T-cell (primary cell): ENCODE measurements around the gene PKM. TPM values are rescaled to one million over a fixed set of nuclear protein-coding genes. Genes with fewer than 3 reads are reported as not detected.
A peak's percentile ranks its signal among the peaks of the same experiment; 100 is the strongest.

ENCODE experiments used
- ATAC-seq, 4 experiments: fragments of 200-7000 bp in 3 of 4; fragments of 150-1000 bp in 1 of 4; cut with Tn5 transposase; replicated peaks in 1 of 4; 1 replicate in 3 of 4; 2 replicates in 1 of 4; pipeline ENCODE4 v1.10.0; 2021; ENCODE audit warnings: moderate library complexity in 3 of 4, mild to moderate bottlenecking in 2 of 4, moderate number of reproducible peaks in 1 of 4
- CTCF ChIA-PET, 2 donors: fragments of 300-600 bp; sonication (Branson Sonifier 250); formaldehyde crosslinking; loops; one replicate each; lab custom pipeline; 2022; ENCODE audit warnings: antibody characterized with exemption in 2 of 2; lab: Charles Lee
- POLR2A ChIA-PET, 2 donors: fragments of 300-600 bp; sonication (Branson Sonifier 250); formaldehyde crosslinking; loops; one replicate each; lab custom pipeline; 2022; ENCODE audit warnings: antibody characterized with exemption in 2 of 2; lab: Charles Lee
- DNase-seq, 35 experiments: peaks; one replicate each; pipeline versions ENCODE4 v3.0.0 to v3.0.0-alpha.2; 2013 to 2023
- H3K27ac ChIP-seq: one replicate; pipeline ENCODE4 v1.5.1; 2013; ENCODE audit warnings: low read length
- H3K27me3 ChIP-seq, 2 experiments: replicated peaks in 1 of 2; 1 replicate in 1 of 2; 2 replicates in 1 of 2; pipeline versions ENCODE4 v1.6.1 to v1.7.0; 2013; ENCODE audit warnings: low read length in 1 of 2, mixed read lengths in 1 of 2; ENCODE audit not compliant: control insufficient read depth in 2 of 2, insufficient read depth in 2 of 2; ENCODE audit errors: extremely low read depth in 1 of 2
- H3K36me3 ChIP-seq, 2 donors: 1 replicate in 1 of 2; 2 replicates in 1 of 2; pipeline versions ENCODE4 v1.6.1 to v1.7.0; 2013; ENCODE audit warnings: low read length in 1 of 2; ENCODE audit not compliant: control insufficient read depth in 2 of 2, insufficient read depth in 1 of 2; ENCODE audit errors: extremely low read depth in 1 of 2
- H3K4me1 ChIP-seq, 2 experiments: 1 replicate in 1 of 2; 2 replicates in 1 of 2; pipeline versions ENCODE4 v1.6.1 to v1.7.0; 2013; ENCODE audit warnings: low read length in 2 of 2, mixed read lengths in 1 of 2; ENCODE audit not compliant: insufficient read depth in 2 of 2, control insufficient read depth in 1 of 2; ENCODE audit errors: extremely low read depth in 1 of 2
- H3K4me3 ChIP-seq, 2 donors: 1 replicate in 1 of 2; 2 replicates in 1 of 2; pipeline versions ENCODE4 v1.5.1 to v1.7.0; 2013; ENCODE audit warnings: mild to moderate bottlenecking in 2 of 2, low read length in 1 of 2, moderate library complexity in 1 of 2; ENCODE audit not compliant: control insufficient read depth in 1 of 2; ENCODE audit errors: extremely low read depth in 1 of 2
- H3K9me3 ChIP-seq: 2 replicates; pipeline ENCODE4 v1.7.0; 2013
- H3K27ac Mint-ChIP-seq, 2 donors: one replicate each; pipeline ENCODE4 v1.8.0; 2020 to 2021; ENCODE audit warnings: mild to moderate bottlenecking in 2 of 2, mixed read lengths in 2 of 2
- H3K27me3 Mint-ChIP-seq, 2 donors: one replicate each; pipeline ENCODE4 v1.8.0; 2021 to 2022; ENCODE audit warnings: mixed read lengths in 2 of 2
- H3K36me3 Mint-ChIP-seq: one replicate; pipeline ENCODE4 v1.8.0; 2021; ENCODE audit warnings: mixed read lengths
- H3K4me1 Mint-ChIP-seq, 3 donors: one replicate each; pipeline ENCODE4 v1.8.0; 2020 to 2022; ENCODE audit warnings: mixed read lengths in 3 of 3, mild to moderate bottlenecking in 1 of 3
- H3K4me3 Mint-ChIP-seq, 3 donors: one replicate each; pipeline ENCODE4 v1.8.0; 2020 to 2022; ENCODE audit warnings: mild to moderate bottlenecking in 3 of 3, mixed read lengths in 3 of 3, moderate library complexity in 3 of 3
- H3K9me3 Mint-ChIP-seq, 3 donors: one replicate each; pipeline ENCODE4 v1.8.0; 2020 to 2022; ENCODE audit warnings: mixed read lengths in 3 of 3
- WGBS: methylation state at CpG from one replicate; pipeline ENCODE4 v1.1.5; 2013; ENCODE audit warnings: missing lambda C conversion rate; ENCODE audit not compliant: insufficient coverage; 5-methylcytosine and 5-hydroxymethylcytosine counted together
- total RNA-seq, 35 experiments: library from RNA in 6 of 35; stranded (reverse) in 6 of 35; fragments of 120-200 nt in 1 of 35; gene quantifications; one replicate each; pipeline versions ENCODE4 v1.2.1 to v1.2.4 and lab custom pipeline; 2013 to 2026

Gene PKM
- total RNA-seq, 5 donors from 2014 or later (not counting 1 experiment from before 2014, with no cell fraction given) = 293 to 412 (median 370) TPM

DNA sequence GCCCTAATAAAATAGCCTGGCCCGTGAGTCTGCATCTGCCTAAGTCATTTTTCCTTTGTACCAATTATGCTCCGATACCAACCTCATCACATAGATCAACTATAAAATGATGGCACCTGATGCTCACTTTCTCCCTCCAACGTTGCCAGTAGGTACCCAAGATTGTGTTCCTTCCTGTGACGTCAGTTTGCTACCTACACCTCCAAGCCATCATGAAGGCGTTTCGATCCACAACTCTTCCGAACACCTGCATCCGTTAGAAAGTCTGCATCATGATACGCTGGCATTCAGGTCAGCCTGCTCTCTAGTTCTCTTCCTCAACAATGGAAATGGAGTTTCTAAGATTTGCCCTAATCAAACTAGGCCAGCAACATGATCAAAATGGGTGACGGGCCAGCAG lies 7.7 kb downstream of the PKM start:
- WGBS = 87% methylated on average over 9 of the region's 10 CpGs
- H3K4me1 ChIP-seq = peaks cover 15 to 58% of the 10 kb centered on the region in 2 experiments
- CTCF ChIA-PET = interaction anchor here in 1 of 2 donors (0.6 to 0.7 kb wide), 2 partner anchors 46 to 268 kb away, joined by 3 to 5 read pairs; no protein-coding TSS in a partner anchor
- no peaks in the 10 kb centered on the region for H3K9me3 ChIP-seq
- Mint-ChIP-seq H3K4me1 (peaks cover 67 to 81% (median 81%) of the 10 kb centered on the region in 3 donors), H3K9me3 (no peaks in the 10 kb centered on the region), H3K4me3 (no peak overlapping the region), H3K36me3 (peaks cover 40% of the 10 kb centered on the region), H3K27ac (peak overlapping the region; percentile 20 to 30), H3K27me3 (no peaks in the 10 kb centered on the region)
- peaks cover 11 to 46% of the 10 kb centered on the region in 2 donors for H3K36me3 ChIP-seq
- POLR2A ChIA-PET = interaction anchor here in 1 of 2 donors (0.6 kb wide), 1 partner anchor 267 kb away, joined by 5 read pairs; no protein-coding TSS in a partner anchor
- H3K27me3 ChIP-seq = no peaks in the 10 kb centered on the region
- no peak overlapping the region for H3K4me3 ChIP-seq
- ATAC-seq = no peak
- no peak for DNase-seq
- no peak overlapping the region for H3K27ac ChIP-seq

DNA sequence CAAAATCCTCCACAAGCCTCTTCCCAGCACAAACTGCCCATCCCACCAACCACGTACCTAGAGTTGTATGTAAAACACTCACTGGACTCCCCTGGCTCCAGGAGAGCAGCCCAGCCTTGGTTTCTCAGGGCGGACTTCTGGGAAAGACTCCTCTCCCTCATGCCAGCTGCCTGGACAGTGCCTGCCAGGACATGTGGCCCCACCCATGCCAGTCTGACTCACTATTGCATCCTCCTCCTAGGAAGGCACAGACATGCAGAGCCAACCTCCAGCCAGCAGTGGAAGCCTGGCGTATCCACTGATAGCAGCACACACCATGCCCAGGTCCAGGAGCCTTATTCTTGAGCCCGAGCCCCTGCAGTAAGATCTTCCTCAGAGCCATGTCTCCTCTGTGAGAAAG lies 8.6 kb downstream of the PKM start:
- no peak for ATAC-seq
- ChIA-PET CTCF (interaction anchor here (0.6 to 0.7 kb wide), 2 partner anchors 52 to 139 kb away, joined by 3 read pairs; no protein-coding TSS in a partner anchor), POLR2A (no interaction called here)
- DNase-seq = no peak
- Histone ChIP-seq H3K4me1 (peaks cover 10 to 49% of the 10 kb centered on the region in 2 experiments), H3K27ac (no peak overlapping the region), H3K27me3 (no peaks in the 10 kb centered on the region), H3K4me3 (no peak overlapping the region), H3K36me3 (peaks cover 14 to 51% of the 10 kb centered on the region in 2 donors), H3K9me3 (no peaks in the 10 kb centered on the region)
- Mint-ChIP-seq H3K9me3 (no peaks in the 10 kb centered on the region), H3K4me1 (peaks cover 58 to 73% (median 73%) of the 10 kb centered on the region in 3 donors), H3K27ac (peak overlapping the region; percentile 44 to 66), H3K4me3 (peak overlapping the region in 1 of 3 donors; percentile 29), H3K36me3 (peaks cover 47% of the 10 kb centered on the region), H3K27me3 (no peaks in the 10 kb centered on the region)
- 81% methylated on average over 2 of the region's 4 CpGs for WGBS

DNA sequence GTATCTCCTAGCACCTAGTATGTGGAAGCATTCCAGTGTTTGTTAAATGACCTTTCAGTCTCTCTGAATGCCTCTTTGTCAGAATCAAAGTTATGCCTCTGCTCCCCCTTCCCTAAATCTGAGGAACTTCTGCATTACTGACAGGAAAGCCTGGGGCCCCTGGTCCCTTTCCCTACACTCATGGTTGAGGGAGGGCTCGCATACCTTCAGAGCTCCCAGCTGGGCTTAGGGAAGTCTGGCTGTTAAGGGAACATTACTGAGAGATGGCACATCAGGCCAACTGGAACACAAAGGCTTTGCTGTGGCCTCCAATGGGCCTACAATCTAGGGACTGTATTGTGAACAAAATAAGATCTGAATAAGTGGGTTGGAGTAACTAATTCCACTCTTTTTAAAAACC lies 10.3 kb downstream of the PKM start:
- DNase-seq (no peak), ATAC-seq (no peak)
- Mint-ChIP-seq H3K4me1 (peaks cover 43 to 60% (median 57%) of the 10 kb centered on the region in 3 donors), H3K27ac (peak overlapping the region; percentile 23 to 64), H3K4me3 (no peak overlapping the region), H3K27me3 (no peaks in the 10 kb centered on the region), H3K9me3 (no peaks in the 10 kb centered on the region), H3K36me3 (peaks cover 54% of the 10 kb centered on the region)
- Histone ChIP-seq H3K36me3 (peaks cover 20 to 65% of the 10 kb centered on the region in 2 donors), H3K4me3 (no peak overlapping the region), H3K27me3 (no peaks in the 10 kb centered on the region), H3K27ac (no peak overlapping the region), H3K4me1 (peaks cover 2 to 32% of the 10 kb centered on the region in 2 experiments), H3K9me3 (no peaks in the 10 kb centered on the region)
- ChIA-PET CTCF (interaction anchor here in 1 of 2 donors (1.1 kb wide), 1 partner anchor 9 kb away, joined by 3 read pairs; no protein-coding TSS in a partner anchor), POLR2A (no interaction called here)
- no CpG with 5 or more reads among the region's 1 CpG for WGBS

DNA sequence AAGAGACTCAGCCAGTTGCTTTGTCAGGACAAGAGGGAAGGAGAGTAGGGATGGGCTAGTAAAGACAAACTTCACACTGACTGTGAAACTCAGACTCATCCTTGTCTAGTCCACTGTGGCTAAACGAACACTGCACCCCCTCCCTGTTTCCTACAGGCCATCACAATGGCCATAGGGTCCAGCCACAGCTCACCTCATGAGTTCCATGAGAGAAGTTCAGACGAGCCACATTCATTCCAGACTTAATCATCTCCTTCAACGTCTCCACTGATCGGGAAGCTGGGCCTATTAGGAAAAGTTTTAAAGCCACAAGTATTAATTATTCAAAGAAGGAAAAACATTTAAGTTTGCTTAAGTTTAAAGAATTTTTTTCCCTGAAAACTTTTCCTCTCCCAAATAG lies 13.8 kb downstream of the PKM start:
- no peaks in the 10 kb centered on the region for H3K9me3 Mint-ChIP-seq
- no peak overlapping the region for H3K4me3 Mint-ChIP-seq
- CTCF ChIA-PET = no interaction called here
- WGBS = 80% methylated on average over 1 of the region's 4 CpGs
- ATAC-seq (no peak), DNase-seq (no peak)
- peaks cover 42% of the 10 kb centered on the region for H3K36me3 Mint-ChIP-seq
- H3K27me3 ChIP-seq = no peaks in the 10 kb centered on the region
- H3K4me3 ChIP-seq = no peak overlapping the region
- H3K4me1 ChIP-seq = peaks cover 0 to 9% of the 10 kb centered on the region in 2 experiments
- no peak overlapping the region for H3K27ac Mint-ChIP-seq
- H3K9me3 ChIP-seq = no peaks in the 10 kb centered on the region
- no peaks in the 10 kb centered on the region for H3K27me3 Mint-ChIP-seq
- H3K36me3 ChIP-seq = peaks cover 17 to 83% of the 10 kb centered on the region in 2 donors
- POLR2A ChIA-PET = no interaction called here
- H3K27ac ChIP-seq = no peak overlapping the region
- H3K4me1 Mint-ChIP-seq = peaks cover 18 to 34% (median 29%) of the 10 kb centered on the region in 3 donors

DNA sequence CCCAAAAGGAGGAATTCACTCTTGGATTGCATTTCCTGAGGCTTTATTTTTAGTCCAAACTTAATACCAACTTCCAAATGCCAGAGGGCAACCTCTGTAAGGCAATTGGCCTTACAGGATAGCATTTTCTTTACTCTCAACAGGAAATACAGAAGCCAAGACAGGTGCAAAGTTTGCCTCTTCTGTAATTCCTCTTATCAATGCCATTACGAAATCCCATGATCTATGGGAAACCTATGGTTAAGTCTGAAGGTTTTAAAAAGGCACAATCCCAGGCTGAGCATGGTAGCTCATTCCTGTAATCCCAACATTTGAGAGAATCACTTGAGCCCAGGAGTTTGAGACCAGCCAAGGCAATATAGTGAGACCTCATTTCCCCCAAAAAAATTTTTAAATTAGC lies 14.9 kb downstream of the PKM start:
- Mint-ChIP-seq H3K36me3 (peaks cover 41% of the 10 kb centered on the region), H3K27me3 (no peaks in the 10 kb centered on the region), H3K9me3 (no peaks in the 10 kb centered on the region), H3K4me1 (peaks cover 7 to 25% (median 19%) of the 10 kb centered on the region in 3 donors), H3K4me3 (no peak overlapping the region), H3K27ac (no peak overlapping the region)
- Histone ChIP-seq H3K27me3 (no peaks in the 10 kb centered on the region), H3K4me1 (peaks cover 0 to 6% of the 10 kb centered on the region in 2 experiments), H3K4me3 (no peak overlapping the region), H3K27ac (no peak overlapping the region), H3K9me3 (no peaks in the 10 kb centered on the region), H3K36me3 (peaks cover 26 to 85% of the 10 kb centered on the region in 2 donors)
- ATAC-seq (no peak), DNase-seq (no peak)
- CTCF ChIA-PET = interaction anchor here in 1 of 2 donors (0.6 kb wide), 1 partner anchor 31 kb away, joined by 3 read pairs; no protein-coding TSS in a partner anchor
- no CpG with 5 or more reads among the region's 1 CpG for WGBS
- POLR2A ChIA-PET = no interaction called here

DNA sequence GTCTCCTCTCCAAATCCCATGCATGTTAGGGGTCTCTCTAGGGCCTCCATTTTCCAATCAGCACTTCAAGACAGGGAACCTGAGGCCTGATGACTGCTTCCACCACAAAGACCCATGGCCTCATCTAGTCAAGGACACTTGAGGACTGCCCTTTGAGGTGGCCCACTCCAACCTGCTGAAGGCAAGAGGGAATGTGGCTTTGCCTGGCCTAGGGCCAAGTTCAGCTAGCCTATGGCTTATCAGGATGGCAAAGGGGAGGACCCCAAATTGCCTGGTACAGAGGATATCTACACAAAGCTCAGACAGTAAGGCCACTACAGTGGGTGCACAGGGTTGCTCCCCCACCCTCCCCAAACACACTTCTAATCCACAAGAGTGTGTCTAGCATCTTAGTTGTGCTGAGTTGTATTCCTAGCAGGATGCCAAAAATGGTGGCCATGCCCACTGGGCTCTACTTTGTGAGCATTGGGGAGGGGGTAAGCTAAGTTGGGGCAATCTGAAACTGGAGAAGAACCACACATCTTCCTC lies 23.4 kb downstream of the PKM start:
- ChIA-PET CTCF (no interaction called here), POLR2A (no interaction called here)
- no peaks in the 10 kb centered on the region for H3K27me3 ChIP-seq
- peaks cover 66% of the 10 kb centered on the region for H3K36me3 Mint-ChIP-seq
- no peak overlapping the region for H3K27ac ChIP-seq
- no peak overlapping the region for H3K4me3 ChIP-seq
- H3K9me3 ChIP-seq = no peaks in the 10 kb centered on the region
- H3K4me1 Mint-ChIP-seq = no peaks in the 10 kb centered on the region
- no peaks in the 10 kb centered on the region for H3K4me1 ChIP-seq
- ATAC-seq (no peak), DNase-seq (no peak)
- peaks cover 44 to 91% of the 10 kb centered on the region in 2 donors for H3K36me3 ChIP-seq
- no peak overlapping the region for H3K27ac Mint-ChIP-seq
- no peak overlapping the region for H3K4me3 Mint-ChIP-seq
- H3K27me3 Mint-ChIP-seq = no peaks in the 10 kb centered on the region
- no peaks in the 10 kb centered on the region for H3K9me3 Mint-ChIP-seq
